GM21737 (cell line): ENCODE results near the gene GREB1L.
"Not testable (repeated sequence)": the region's sequence is repeated elsewhere in the genome, so short reads cannot be mapped to it uniquely, and the experiment has no call there.

Experiments used
- ATAC-seq: cut with Tn5 transposase; IDR thresholded peaks from one replicate; pipeline ENCODE4 v1.9.1; 2021; ENCODE audit warnings: mild to moderate bottlenecking, moderate library complexity; ENCODE audit not compliant: unreplicated experiment

Gene GREB1L

DNA sequence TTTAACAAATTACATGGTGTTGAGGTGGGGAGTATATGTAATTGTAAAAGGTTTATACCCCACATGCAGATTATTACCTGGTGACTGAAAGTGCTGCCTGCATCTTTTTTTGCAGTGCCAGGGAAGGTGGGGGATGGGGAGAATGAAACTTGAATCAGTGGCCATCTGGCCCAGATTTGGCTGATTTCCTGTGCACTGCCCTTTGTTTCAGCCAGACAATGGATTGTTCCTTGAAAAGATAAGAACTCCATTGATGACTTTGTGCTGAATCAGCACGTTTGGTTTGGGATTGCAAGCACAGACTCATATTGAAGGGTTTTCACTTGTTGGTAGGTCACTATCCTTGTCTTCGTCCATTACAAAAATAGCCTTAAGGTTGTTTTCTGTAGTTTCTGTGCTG, 20.9 kb downstream of the GREB1L start:
- ATAC-seq, result no peak

DNA sequence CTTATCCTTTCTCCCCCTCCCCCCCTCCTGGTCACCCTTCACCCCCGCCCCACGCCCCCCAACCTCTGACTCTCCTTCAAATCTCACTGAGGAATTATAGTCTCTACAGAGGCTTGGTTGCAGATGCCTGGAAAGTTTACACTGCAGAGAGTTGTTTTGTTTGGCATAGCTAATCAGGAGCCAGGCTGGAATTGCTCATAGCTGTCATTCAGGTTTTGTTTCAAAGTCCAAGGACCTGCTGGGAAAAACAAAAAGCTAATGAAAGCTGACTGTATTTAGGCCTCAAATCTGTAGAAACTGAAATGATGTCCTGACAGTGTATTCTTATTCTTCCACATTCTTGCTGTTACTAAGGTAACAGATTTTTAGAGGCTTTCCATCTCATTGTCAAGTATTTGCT, 22.6 kb downstream of the GREB1L start:
- no peak for ATAC-seq

DNA sequence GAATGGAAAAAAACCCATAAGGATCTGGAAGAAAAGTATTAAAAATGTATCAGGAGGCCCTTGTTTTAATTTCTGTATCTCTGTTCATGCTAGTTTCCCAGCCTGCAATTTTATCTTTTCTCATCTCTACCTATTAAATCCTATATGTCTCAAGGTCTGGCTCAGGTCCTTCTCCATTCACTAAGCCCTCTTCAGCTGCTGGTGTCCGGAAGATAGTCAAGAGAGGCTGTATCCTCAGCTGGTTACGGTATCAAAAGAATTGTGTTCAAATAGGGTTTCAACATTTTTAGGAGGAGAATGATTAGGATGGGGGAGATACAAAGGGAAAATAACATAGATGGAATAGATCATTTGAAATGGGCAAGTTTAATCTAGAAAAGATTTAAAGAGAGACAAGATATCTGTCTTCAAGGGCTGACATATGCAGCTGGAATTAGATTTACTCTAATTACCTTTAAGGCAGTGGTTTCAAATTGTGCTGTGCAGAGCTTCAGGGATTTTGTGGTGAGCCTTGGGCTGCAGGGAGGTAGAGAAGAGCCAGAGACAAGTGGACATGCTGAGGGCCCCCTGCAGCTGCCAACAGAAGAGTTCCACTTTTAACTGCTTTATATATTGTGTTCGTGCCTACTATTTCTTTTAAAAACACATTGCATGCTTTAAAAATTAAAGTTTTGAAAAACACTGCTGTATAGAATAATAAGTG, 24.1 kb downstream of the GREB1L start:
- ATAC-seq, result no peak

DNA sequence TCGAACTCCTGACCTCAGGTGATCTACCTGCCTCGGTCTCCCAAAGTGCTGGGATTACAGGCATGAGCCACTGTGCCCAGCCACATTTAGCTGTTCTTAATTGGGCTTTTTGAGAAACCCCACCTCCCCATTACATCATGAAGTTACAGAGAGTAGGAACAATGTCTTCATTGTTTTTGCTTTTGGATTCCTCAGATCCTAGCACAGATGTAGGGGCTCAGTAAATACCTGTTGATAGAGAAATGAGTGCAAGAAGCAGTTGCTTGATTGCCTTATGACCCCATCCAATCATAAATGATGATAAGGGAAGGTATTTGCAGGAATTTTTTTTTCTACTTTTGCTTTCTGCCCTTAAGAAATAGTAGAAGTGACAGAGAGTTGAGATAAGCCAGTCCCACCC, 25.4 kb downstream of the GREB1L start:
- no peak for ATAC-seq

GRCh38 chr18:21269349-21269748, 27.3 kb downstream of the GREB1L start:
- no peak for ATAC-seq

GRCh38 chr18:21270453-21270852, 28.4 kb downstream of the GREB1L start:
- ATAC-seq, result no peak

DNA sequence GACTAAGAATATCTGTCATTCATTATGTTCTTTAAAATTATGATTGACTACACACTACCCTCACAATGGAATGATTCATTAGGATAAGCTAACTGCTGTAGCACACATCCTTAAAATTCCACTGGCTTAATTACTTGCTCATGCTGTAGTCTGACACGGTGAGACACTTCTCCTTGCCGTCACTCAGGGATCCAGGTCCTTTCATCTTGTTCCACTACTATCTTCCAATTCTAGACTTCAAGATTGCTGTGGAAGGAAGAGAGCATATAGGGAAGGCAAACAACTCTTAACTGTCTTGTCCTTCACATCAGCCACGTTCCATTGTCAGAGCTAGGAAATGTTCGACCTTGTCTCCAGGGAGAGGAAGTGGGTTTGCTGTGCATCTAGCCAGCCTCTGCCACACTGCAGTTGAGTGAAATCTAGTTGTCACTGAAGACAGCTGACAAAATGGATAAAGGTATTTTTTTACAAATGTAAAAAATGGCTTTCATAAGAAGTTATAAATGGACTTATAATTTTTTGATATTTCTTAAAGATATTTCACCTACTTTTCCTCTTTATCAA, 30.1 kb downstream of the GREB1L start:
- ATAC-seq, result no peak

DNA sequence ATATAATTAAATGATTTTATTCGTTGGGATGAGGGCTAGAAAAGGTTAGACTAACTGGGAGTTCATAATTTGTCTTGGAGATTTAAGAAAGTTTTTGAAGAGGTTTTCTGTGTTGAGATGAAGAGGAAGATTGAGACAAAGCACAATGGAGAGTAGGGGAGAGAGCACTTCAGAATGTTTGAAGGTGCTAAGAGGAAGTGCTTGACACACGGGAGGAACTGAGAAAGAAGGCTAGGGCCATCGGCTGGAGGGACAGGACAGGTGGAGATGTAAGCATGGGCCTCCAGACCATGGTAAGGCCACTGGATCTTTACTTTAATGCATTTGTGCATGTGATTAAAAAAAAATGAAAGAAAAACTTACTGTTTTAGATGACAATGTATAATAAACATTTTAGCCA, 31.5 kb downstream of the GREB1L start:
- ATAC-seq, result no peak

- no peak for ATAC-seq
These were observed 33.6 kb downstream of the GREB1L start for GRCh38 chr18:21275645-21276044.

- ATAC-seq, result no peak
These were observed 35.5 kb downstream of the GREB1L start for GRCh38 chr18:21277578-21277977.

DNA sequence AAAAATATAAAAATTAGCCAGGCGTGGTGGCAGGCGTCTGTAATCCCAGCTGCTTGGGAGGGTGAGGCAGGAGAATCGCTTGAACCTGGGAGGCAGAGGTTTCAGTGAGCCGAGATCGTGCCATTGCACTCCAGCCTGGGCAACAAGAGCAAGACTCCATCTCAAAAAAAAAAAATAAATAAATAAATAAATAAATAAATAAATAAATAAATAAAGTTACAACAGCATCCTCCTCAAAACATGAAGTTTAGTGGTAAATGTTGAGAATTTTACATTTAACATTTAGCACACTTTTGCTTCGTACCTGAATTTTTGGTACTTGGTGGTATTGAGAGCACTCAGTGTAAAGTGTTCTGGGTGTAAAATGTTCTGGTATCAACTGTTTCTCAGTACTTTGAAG, 36.2 kb downstream of the GREB1L start:
- ATAC-seq, result not testable (repeated sequence)

GRCh38 chr18:21281603-21282002, 39.6 kb downstream of the GREB1L start:
- no peak for ATAC-seq

DNA sequence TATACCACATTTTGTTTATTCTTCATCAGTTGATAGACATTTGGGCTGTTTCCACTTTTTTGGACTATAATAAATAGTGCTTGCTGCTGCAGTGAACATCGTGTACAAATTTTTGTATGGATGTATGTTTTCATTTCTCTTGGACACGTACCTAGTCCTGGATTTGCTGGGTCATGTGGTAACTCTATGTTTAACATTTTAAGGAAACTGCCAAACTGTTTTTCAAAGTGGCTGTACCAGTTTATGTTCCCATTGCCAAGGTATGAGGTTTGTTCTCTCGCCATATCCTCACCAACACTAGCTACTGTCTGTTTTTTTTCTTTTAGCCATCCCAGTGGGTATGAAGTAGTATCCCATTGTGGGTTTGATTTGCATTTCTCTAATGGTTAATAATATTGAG, 42.5 kb downstream of the GREB1L start:
- ATAC-seq, result no peak

DNA sequence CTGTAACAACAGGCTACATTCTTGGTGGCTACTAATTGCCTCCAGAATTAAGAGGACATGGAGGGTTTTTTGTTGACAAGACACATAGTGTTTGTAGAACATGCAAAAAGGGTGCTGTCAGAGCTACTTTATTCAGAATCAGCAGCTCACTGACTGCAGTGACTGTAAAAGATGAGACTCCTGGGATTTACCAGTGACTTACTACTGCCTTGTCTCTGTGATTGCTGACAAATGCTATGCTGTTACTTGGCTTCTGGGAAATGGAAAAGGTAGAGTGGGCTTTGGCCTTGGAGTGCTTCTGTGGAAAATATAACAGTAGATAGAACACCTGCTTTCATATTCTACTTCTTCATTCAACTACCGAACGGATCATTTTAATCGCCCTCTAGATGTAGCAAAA, 47.8 kb downstream of the GREB1L start:
- no peak for ATAC-seq

DNA sequence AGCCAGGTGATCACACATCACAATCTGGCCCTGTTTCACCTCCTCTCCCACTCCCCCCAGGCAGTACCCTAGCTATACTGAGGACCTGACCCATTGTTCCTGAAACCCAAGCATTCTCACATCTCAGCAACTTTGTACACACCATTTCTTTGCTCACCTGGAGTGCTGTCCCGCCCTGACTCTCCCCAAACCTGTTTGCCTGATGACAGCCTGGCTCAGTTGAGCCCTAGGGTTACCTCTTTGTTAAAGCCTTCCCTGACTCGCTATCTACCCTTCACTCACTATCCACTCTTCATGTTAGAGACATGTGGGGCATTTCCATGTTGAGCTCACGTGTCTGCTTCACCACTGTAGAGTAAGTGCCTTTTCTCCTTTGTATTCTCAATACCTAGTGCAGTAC, 49.1 kb downstream of the GREB1L start:
- no peak for ATAC-seq

GRCh38 chr18:21293479-21293878, 51.4 kb downstream of the GREB1L start:
- no peak for ATAC-seq

- ATAC-seq, result no peak
These were observed 53.1 kb downstream of the GREB1L start for GRCh38 chr18:21295101-21295500.

DNA sequence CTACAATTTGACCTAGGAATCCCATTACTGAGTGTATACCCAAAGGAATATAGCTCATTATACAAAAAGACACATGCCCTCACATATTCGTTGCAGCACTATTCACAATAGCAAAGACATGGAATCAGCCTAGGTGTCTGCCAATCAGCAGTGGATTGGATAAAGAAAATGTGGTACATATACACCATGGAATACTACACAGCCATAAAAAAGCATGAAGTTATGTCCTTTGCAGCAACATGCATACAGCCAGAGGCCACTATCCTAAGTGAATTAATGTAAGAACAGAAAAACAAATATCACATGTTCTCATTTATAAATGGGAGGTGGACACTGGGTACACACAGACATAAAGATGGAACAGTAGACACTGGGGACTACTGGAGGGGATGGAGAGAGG, 54.0 kb downstream of the GREB1L start:
- no peak for ATAC-seq

DNA sequence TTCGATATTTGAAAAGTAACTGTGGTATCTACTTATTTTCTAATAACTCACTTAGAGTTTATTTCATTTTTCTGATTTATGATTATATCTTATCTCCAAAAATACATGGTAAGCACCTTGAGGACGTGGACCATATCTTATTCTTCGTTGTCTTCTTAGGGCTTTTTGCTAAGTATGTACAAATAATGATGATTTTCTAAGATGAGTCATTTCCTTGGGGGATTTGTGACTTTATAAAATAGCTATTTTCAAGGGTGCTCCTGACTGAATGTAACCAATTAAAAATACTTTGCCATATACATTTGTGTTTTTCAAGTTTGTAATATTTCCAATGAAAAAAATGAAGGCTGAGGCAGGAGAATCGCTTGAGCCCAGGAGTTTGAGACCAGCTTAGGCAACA, 56.3 kb downstream of the GREB1L start:
- no peak for ATAC-seq

- no peak for ATAC-seq
These were observed 58.2 kb downstream of the GREB1L start for GRCh38 chr18:21300035-21300907.

GRCh38 chr18:21300908-21301200, 58.8 kb downstream of the GREB1L start:
- no peak for ATAC-seq

DNA sequence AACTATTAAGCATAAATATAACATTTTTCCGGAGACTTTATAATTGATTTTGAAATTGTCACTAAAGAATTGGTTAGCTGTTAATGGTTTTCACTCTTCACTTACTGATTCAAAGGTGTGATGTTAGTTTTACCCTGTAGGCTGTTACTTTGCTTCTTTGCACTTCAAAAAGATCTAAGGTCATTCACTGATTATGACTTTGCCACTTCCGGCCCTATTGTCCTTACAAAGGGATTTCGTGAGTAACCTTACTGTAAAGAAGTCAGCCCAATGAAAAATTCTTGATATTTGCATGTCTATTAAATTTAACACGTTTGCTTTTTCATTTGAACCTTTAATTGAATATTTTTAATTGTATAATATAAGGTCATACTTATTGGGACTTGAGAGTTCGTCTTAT, 61.4 kb downstream of the GREB1L start:
- no peak for ATAC-seq
